Nephron (organoid): ENCODE data around the gene DDX10.

Experiments
- H3K27ac Mint-ChIP-seq, 3 experiments: 2 replicates each; pipeline ENCODE4 v1.8.0; 2020; ENCODE audit warnings: mixed read lengths in 3 of 3, mild to moderate bottlenecking in 2 of 3, moderate library complexity in 1 of 3
- H3K27me3 Mint-ChIP-seq: 2 replicates; pipeline ENCODE4 v1.8.0; 2021; ENCODE audit warnings: low read depth, mild to moderate bottlenecking, moderate library complexity, mixed read lengths
- H3K36me3 Mint-ChIP-seq: 2 replicates; pipeline ENCODE4 v1.8.0; 2020; ENCODE audit warnings: low read depth, mixed read lengths
- H3K4me1 Mint-ChIP-seq: 2 replicates; pipeline ENCODE4 v1.8.0; 2020; ENCODE audit warnings: mixed read lengths
- H3K4me3 Mint-ChIP-seq, 3 experiments: 2 replicates each; pipeline ENCODE4 v1.8.0; 2020; ENCODE audit warnings: mild to moderate bottlenecking in 3 of 3, mixed read lengths in 3 of 3, moderate library complexity in 2 of 3
- H3K9me3 Mint-ChIP-seq: 2 replicates; pipeline ENCODE4 v1.8.0; 2020; ENCODE audit warnings: mixed read lengths
- TF ChIP-seq, protein P1 (sequence below), 3 experiments: fragments of 200-600 bp; sonication (generic); IDR thresholded peaks; one replicate each; pipeline ENCODE4 v1.5.0; 2021; ENCODE audit warnings: antibody characterized with exemption in 3 of 3; ENCODE audit not compliant: unreplicated experiment in 3 of 3

Gene DDX10

GRCh38 chr11:108897071-108897481 lies 232.2 kb downstream of the DDX10 start:
- no peak overlapping the region for H3K4me3 Mint-ChIP-seq
- TF ChIP-seq, protein P1, sequence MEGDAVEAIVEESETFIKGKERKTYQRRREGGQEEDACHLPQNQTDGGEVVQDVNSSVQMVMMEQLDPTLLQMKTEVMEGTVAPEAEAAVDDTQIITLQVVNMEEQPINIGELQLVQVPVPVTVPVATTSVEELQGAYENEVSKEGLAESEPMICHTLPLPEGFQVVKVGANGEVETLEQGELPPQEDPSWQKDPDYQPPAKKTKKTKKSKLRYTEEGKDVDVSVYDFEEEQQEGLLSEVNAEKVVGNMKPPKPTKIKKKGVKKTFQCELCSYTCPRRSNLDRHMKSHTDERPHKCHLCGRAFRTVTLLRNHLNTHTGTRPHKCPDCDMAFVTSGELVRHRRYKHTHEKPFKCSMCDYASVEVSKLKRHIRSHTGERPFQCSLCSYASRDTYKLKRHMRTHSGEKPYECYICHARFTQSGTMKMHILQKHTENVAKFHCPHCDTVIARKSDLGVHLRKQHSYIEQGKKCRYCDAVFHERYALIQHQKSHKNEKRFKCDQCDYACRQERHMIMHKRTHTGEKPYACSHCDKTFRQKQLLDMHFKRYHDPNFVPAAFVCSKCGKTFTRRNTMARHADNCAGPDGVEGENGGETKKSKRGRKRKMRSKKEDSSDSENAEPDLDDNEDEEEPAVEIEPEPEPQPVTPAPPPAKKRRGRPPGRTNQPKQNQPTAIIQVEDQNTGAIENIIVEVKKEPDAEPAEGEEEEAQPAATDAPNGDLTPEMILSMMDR (IDR thresholded peaks at IDR 0.05; ENCODE audit: unreplicated experiment in 3 of 3), result no peak
- no peaks in the 10 kb centered on the region for H3K27me3 Mint-ChIP-seq
- H3K27ac Mint-ChIP-seq, result peak overlapping the region in 1 of 3 experiments; percentile 26
- H3K4me1 Mint-ChIP-seq, result peaks cover 45% of the 10 kb centered on the region
- no peaks in the 10 kb centered on the region for H3K36me3 Mint-ChIP-seq
- H3K9me3 Mint-ChIP-seq, result no peaks in the 10 kb centered on the region

DNA sequence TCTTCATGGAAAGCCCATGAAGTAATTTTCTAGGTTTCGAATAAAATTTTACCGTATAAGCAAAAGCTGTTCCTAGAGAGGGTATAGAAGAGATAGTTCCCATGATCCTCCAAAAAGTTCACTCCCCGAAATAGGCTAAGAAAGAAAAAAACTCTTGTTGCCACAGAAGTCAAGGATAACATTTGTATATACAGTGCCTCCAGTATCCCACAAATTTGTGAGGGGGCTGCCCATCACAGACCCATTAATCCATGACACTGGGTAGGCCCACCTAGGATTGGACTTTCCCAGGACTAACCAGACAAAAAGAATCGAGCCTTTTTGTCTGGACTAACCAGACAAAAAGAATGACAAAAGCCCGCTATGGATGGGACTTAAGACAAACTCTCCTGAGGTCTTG lies 233.0 kb downstream of the DDX10 start:
- TF ChIP-seq, protein P1 (IDR thresholded peaks at IDR 0.05; ENCODE audit: unreplicated experiment in 3 of 3), result no peak
- H3K4me1 Mint-ChIP-seq, result peaks cover 45% of the 10 kb centered on the region
- H3K9me3 Mint-ChIP-seq, result no peaks in the 10 kb centered on the region
- no peaks in the 10 kb centered on the region for H3K27me3 Mint-ChIP-seq
- no peaks in the 10 kb centered on the region for H3K36me3 Mint-ChIP-seq
- no peak overlapping the region for H3K4me3 Mint-ChIP-seq
- H3K27ac Mint-ChIP-seq, result peak overlapping the region in 1 of 3 experiments; percentile 20

- Mint-ChIP-seq H3K27ac (peak overlapping the region; percentile 3 to 61 (median 6)), H3K4me3 (no peak overlapping the region), H3K9me3 (no peaks in the 10 kb centered on the region), H3K27me3 (no peaks in the 10 kb centered on the region), H3K4me1 (peaks cover 54% of the 10 kb centered on the region), H3K36me3 (no peaks in the 10 kb centered on the region)
- TF ChIP-seq, protein P1 (IDR thresholded peaks at IDR 0.05; ENCODE audit: unreplicated experiment in 3 of 3), result no peak
Measured at GRCh38 chr11:108901359-108901758, 236.5 kb downstream of the DDX10 start.

GRCh38 chr11:108902027-108902469 lies 237.2 kb downstream of the DDX10 start:
- Mint-ChIP-seq H3K4me1 (peaks cover 49% of the 10 kb centered on the region), H3K4me3 (no peak overlapping the region), H3K36me3 (no peaks in the 10 kb centered on the region), H3K27ac (peak overlapping the region; percentile 61 to 89 (median 78)), H3K27me3 (no peaks in the 10 kb centered on the region), H3K9me3 (no peaks in the 10 kb centered on the region)
- TF ChIP-seq, protein P1 (IDR thresholded peaks at IDR 0.05; ENCODE audit: unreplicated experiment in 3 of 3), result no peak

- TF ChIP-seq, protein P1 (IDR thresholded peaks at IDR 0.05; ENCODE audit: unreplicated experiment in 3 of 3), result no peak
- Mint-ChIP-seq H3K4me3 (no peak overlapping the region), H3K27ac (no peak overlapping the region), H3K9me3 (no peaks in the 10 kb centered on the region), H3K36me3 (no peaks in the 10 kb centered on the region), H3K4me1 (peaks cover 33% of the 10 kb centered on the region), H3K27me3 (no peaks in the 10 kb centered on the region)
Measured at GRCh38 chr11:108904480-108904879, 239.6 kb downstream of the DDX10 start.

- Mint-ChIP-seq H3K9me3 (no peaks in the 10 kb centered on the region), H3K36me3 (no peaks in the 10 kb centered on the region), H3K4me3 (no peak overlapping the region), H3K27ac (no peak overlapping the region), H3K4me1 (peaks cover 21% of the 10 kb centered on the region), H3K27me3 (peaks cover 3% of the 10 kb centered on the region)
- TF ChIP-seq, protein P1 (IDR thresholded peaks at IDR 0.05; ENCODE audit: unreplicated experiment in 3 of 3), result no peak
Measured at GRCh38 chr11:108906329-108906728, 241.5 kb downstream of the DDX10 start.
